Measurements from ENCODE around the gene PRCC.

- TF ChIP-seq ZNF274 (IDR thresholded peaks at IDR 0.05; ENCODE audit: low read depth, low read length) (no peak), YY1 (IDR thresholded peaks at IDR 0.05; ENCODE audit: insufficient read depth, insufficient read length) (no peak), SUZ12 (IDR thresholded peaks at IDR 0.05; ENCODE audit: extremely low read depth, insufficient read depth, insufficient read length) (no peak)
Observed at GRCh38 chr1:156802421-156802935, 35.1 kb downstream of the PRCC start.
